Gastrocnemius medialis (tissue), 4 donors: ENCODE measurements around the gene CKB. TPM values are rescaled to one million over a fixed set of nuclear protein-coding genes. Genes with fewer than 3 reads are reported as not detected.

ENCODE experiments used
- ATAC-seq, 2 donors: fragments of 150-250 bp; one replicate each; pipeline ENCODE4 v1.9.1; 2016
- DNase-seq, 2 donors: peaks; one replicate each; pipeline ENCODE4 v3.0.0-alpha.2; 2019
- H3K27ac ChIP-seq, 4 donors: fragments of 200-600 bp; sonication (generic); 1 replicate in 1 of 4; 2 replicates in 3 of 4; pipeline ENCODE4 v1.5.1; 2016 to 2018; ENCODE audit warnings: mild to moderate bottlenecking in 2 of 4, moderate library complexity in 1 of 4
- H3K27me3 ChIP-seq, 3 donors: fragments of 200-600 bp; sonication (generic) in 2 of 3; 1 replicate in 1 of 3; 2 replicates in 2 of 3; pipeline versions ENCODE4 v1.5.1 to v1.6.0; 2016 to 2019; ENCODE audit warnings: mild to moderate bottlenecking in 1 of 3, moderate library complexity in 1 of 3
- H3K36me3 ChIP-seq, 2 donors: fragments of 200-600 bp; sonication (generic) in 1 of 2; one replicate each; pipeline ENCODE4 v1.5.1; 2017 to 2018
- H3K4me1 ChIP-seq, 2 donors: fragments of 200-600 bp; sonication (generic) in 1 of 2; one replicate each; pipeline ENCODE4 v1.5.1; 2016 to 2017; ENCODE audit warnings: mild to moderate bottlenecking in 2 of 2
- H3K4me3 ChIP-seq, 4 donors: fragments of 200-600 bp; sonication (generic) in 3 of 4; 1 replicate in 1 of 4; 2 replicates in 3 of 4; pipeline ENCODE4 v1.5.1; 2016 to 2019; ENCODE audit warnings: mild to moderate bottlenecking in 2 of 4
- H3K9me3 ChIP-seq, 3 donors: fragments of 200-600 bp; sonication (generic) in 2 of 3; 1 replicate in 1 of 3; 2 replicates in 2 of 3; pipeline ENCODE4 v1.5.1; 2016 to 2019
- POLR2A ChIP-seq, 2 donors: fragments of 450-650 bp; IDR thresholded peaks; one replicate each; pipeline ENCODE4 v1.6.1; 2017; ENCODE audit warnings: antibody characterized with exemption in 2 of 2, mild to moderate bottlenecking in 2 of 2, moderate library complexity in 2 of 2
- in situ Hi-C, 4 donors: fragments of 200-750 bp; cut with MboI; loops; one replicate each; pipeline versions ENCODE4 v1.15.0 to v1.8.0; 2017; ENCODE audit warnings: low sequenced_read_pairs in 4 of 4
- intact Hi-C: fragments of 100-400 bp; cut with DNase I; formaldehyde crosslinking; loops from one replicate; pipeline ENCODE4 v1.15.1; 2023; ENCODE audit warnings: low total_unique reads
- total RNA-seq, 4 donors: library from RNA; depleted of rRNA; stranded (reverse); fragments of >200 nt; gene quantifications; one replicate each; pipeline versions ENCODE4 v1.1.0 to v1.2.3, GENCODE V29; 2016
- TF ChIP-seq, protein P1 (sequence below), 5 experiments: fragments of 450-650 bp in 3 of 5; fragments of 200-600 bp in 2 of 5; sonication (generic) in 2 of 5; IDR thresholded peaks in 4 of 5; conservative IDR thresholded peaks in 1 of 5; 1 replicate in 4 of 5; 2 replicates in 1 of 5; pipeline ENCODE4 v1.5.1; 2016 to 2019; ENCODE audit warnings: antibody characterized with exemption in 5 of 5, mild to moderate bottlenecking in 3 of 5, moderate library complexity in 3 of 5

Gene CKB
- total RNA-seq, 4 donors from 2014 or later = 20.7 to 110 (median 43.4) TPM

DNA sequence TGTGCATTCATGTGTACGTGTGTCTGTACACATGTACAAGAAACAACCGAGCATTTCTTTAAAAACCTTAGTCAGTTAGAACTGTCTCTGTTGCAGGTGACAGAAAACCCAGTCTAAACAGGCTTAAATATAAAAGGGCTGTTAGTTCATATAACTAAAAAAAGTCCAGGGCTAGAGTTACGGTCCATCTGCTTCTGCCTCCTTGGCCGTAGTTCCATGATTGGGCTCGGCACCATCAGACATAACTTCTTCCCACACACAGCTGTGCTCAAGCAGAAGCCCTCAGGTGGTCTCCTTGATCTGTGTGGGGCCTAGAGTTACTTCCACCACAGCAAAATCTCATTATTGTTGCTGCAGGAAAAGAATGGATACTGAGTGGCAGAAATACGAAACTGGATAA, 34.6 kb downstream of the CKB start:
- in situ Hi-C loops (no loop called here), intact Hi-C loops (loop anchor here (5.0 kb wide), 1 partner anchor 96 kb away; no protein-coding TSS in a partner anchor)
- peak in 1 of 2 donors; percentile 64 for DNase-seq
- peaks cover 33 to 37% of the 10 kb centered on the region in 2 donors for H3K4me1 ChIP-seq
- ATAC-seq = peak; percentile 83 to 88
- no peaks in the 10 kb centered on the region for H3K27me3 ChIP-seq
- no peaks in the 10 kb centered on the region for H3K9me3 ChIP-seq
- peak overlapping the region; percentile 73 to 88 (median 80) for H3K27ac ChIP-seq
- peak in 1 of 2 donors; percentile 26 for TF ChIP-seq POLR2A (IDR thresholded peaks at IDR 0.05)
- TF ChIP-seq, protein P1, sequence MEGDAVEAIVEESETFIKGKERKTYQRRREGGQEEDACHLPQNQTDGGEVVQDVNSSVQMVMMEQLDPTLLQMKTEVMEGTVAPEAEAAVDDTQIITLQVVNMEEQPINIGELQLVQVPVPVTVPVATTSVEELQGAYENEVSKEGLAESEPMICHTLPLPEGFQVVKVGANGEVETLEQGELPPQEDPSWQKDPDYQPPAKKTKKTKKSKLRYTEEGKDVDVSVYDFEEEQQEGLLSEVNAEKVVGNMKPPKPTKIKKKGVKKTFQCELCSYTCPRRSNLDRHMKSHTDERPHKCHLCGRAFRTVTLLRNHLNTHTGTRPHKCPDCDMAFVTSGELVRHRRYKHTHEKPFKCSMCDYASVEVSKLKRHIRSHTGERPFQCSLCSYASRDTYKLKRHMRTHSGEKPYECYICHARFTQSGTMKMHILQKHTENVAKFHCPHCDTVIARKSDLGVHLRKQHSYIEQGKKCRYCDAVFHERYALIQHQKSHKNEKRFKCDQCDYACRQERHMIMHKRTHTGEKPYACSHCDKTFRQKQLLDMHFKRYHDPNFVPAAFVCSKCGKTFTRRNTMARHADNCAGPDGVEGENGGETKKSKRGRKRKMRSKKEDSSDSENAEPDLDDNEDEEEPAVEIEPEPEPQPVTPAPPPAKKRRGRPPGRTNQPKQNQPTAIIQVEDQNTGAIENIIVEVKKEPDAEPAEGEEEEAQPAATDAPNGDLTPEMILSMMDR (IDR thresholded peaks at IDR 0.05 in 4 of 5, conservative IDR thresholded peaks at IDR 0.05 in 1 of 5) = no peak
- H3K36me3 ChIP-seq = peaks cover 0 to 32% of the 10 kb centered on the region in 2 donors
- no peak overlapping the region for H3K4me3 ChIP-seq

DNA sequence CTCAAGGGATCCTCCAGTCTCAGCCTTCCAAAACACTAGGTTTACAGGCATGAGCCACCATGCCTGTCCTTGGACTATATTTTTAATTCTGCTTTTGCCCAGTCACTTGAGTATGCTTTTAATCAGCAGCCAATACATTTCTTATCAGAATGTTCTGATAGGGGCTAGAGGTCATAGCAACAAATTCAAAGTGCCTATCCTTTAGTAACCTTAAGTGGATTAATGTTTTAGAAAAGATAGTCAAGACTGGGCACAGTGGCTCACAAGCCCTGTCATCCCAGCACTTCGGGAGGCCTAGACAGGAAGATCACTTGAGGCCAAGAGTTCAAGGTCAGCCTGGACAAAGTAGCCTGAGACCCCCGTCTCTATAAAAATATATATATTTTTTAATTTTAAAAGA, 37.1 kb downstream of the CKB start:
- Histone ChIP-seq H3K9me3 (no peaks in the 10 kb centered on the region), H3K4me1 (peaks cover 30% of the 10 kb centered on the region in 2 donors), H3K4me3 (no peak overlapping the region), H3K36me3 (peaks cover 0 to 26% of the 10 kb centered on the region in 2 donors), H3K27ac (peak overlapping the region in 1 of 4 donors; percentile 2), H3K27me3 (no peaks in the 10 kb centered on the region)
- DNase-seq (no peak), ATAC-seq (no peak)
- TF ChIP-seq, protein P1 (IDR thresholded peaks at IDR 0.05 in 4 of 5, conservative IDR thresholded peaks at IDR 0.05 in 1 of 5) = no peak
- TF ChIP-seq POLR2A (IDR thresholded peaks at IDR 0.05) = no peak
- in situ Hi-C loops (no loop called here), intact Hi-C loops (loop anchor here (5.0 kb wide), 1 partner anchor 93 kb away; no protein-coding TSS in a partner anchor)

DNA sequence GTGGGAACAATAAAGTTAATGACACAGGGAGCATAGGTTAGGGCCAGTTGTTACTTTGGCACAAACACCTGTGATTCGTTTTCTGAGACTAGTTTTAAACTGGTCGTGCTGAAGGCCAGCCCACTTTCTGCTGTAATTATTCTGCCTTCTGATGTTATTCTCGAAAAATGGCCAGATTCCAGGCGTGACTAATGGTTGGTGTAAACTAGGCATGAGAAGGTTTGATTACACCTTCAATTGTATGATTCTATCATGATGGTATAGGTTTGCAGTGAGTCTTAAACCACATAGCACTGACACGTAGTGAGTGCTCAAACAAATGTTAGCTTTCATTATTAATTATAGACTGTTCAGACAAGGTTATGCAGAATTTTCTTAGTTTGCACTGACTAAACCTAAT, 39.0 kb downstream of the CKB start:
- Histone ChIP-seq H3K27me3 (no peaks in the 10 kb centered on the region), H3K4me1 (peaks cover 13 to 16% of the 10 kb centered on the region in 2 donors), H3K4me3 (no peak overlapping the region), H3K27ac (peak overlapping the region in 1 of 4 donors; percentile 17), H3K36me3 (peaks cover 0 to 44% of the 10 kb centered on the region in 2 donors), H3K9me3 (no peaks in the 10 kb centered on the region)
- ATAC-seq (no peak), DNase-seq (no peak)
- in situ Hi-C loops (no loop called here), intact Hi-C loops (no loop called here)
- TF ChIP-seq, protein P1 (IDR thresholded peaks at IDR 0.05 in 4 of 5, conservative IDR thresholded peaks at IDR 0.05 in 1 of 5) = no peak
- no peak for TF ChIP-seq POLR2A (IDR thresholded peaks at IDR 0.05)

DNA sequence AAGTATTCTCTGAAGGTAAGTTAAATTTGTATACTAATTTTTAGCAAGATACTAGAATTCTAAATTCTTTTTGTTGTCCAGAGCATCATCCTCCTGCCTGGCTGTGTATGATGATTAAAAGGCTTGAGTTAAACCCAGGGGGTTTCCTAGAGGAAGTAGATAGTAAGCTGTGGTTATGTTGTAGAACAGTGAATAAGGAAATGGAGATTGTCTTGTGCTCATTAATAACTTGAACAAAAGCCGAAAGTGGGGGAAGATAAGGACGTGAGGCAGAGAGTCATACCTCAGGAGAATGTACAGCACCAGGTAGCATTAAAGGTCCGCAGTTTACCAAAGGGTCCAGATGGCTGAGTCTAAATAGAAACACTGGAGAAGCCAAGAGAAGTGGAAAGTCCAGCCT, 42.0 kb downstream of the CKB start:
- peaks cover 0 to 58% of the 10 kb centered on the region in 2 donors for H3K36me3 ChIP-seq
- in situ Hi-C loops = no loop called here
- H3K9me3 ChIP-seq = no peaks in the 10 kb centered on the region
- H3K4me1 ChIP-seq = no peaks in the 10 kb centered on the region
- DNase-seq (no peak), ATAC-seq (no peak)
- H3K4me3 ChIP-seq = no peak overlapping the region
- intact Hi-C loops = no loop called here
- TF ChIP-seq POLR2A (IDR thresholded peaks at IDR 0.05) = no peak
- TF ChIP-seq, protein P1 (IDR thresholded peaks at IDR 0.05 in 4 of 5, conservative IDR thresholded peaks at IDR 0.05 in 1 of 5) = no peak
- H3K27me3 ChIP-seq = no peaks in the 10 kb centered on the region
- H3K27ac ChIP-seq = no peak overlapping the region

DNA sequence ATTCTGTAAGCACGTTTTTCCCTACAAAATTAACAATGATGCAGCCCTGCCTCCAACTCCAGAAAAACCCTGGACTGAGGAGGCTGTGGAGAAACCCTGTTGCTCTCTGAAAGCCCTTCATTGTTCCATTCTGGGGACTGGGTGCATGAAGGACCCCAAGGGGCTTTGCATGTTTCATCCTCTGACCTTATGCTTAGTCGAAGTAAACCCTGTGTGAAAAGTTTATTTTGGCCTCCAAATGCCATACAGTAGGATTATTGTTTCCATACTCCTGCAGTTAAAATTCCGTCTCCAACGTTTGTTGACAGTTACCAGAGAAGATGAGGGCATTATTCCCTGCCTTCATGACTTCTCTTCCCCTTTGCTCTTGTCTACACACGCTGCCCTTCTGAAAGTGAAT, 46.0 kb downstream of the CKB start:
- in situ Hi-C loops (no loop called here), intact Hi-C loops (no loop called here)
- Histone ChIP-seq H3K36me3 (peaks cover 0 to 69% of the 10 kb centered on the region in 2 donors), H3K27ac (no peak overlapping the region), H3K4me3 (no peak overlapping the region), H3K27me3 (no peaks in the 10 kb centered on the region), H3K4me1 (no peaks in the 10 kb centered on the region), H3K9me3 (no peaks in the 10 kb centered on the region)
- no peak for DNase-seq
- ATAC-seq = no peak
- TF ChIP-seq, protein P1 (IDR thresholded peaks at IDR 0.05 in 4 of 5, conservative IDR thresholded peaks at IDR 0.05 in 1 of 5) = no peak
- no peak for TF ChIP-seq POLR2A (IDR thresholded peaks at IDR 0.05)
